ENCODE measurements around the gene RBM22. TPM values are rescaled to one million over a fixed set of nuclear protein-coding genes. Genes with fewer than 3 reads are reported as not detected.

RBM22 gene
- total and polyA plus RNA-seq, 10 of the 15 experiments (the other 5 are each of a cell fraction or from before 2014, with no cell fraction given) = 26.3 to 66.4 (median 43.0) TPM

DNA sequence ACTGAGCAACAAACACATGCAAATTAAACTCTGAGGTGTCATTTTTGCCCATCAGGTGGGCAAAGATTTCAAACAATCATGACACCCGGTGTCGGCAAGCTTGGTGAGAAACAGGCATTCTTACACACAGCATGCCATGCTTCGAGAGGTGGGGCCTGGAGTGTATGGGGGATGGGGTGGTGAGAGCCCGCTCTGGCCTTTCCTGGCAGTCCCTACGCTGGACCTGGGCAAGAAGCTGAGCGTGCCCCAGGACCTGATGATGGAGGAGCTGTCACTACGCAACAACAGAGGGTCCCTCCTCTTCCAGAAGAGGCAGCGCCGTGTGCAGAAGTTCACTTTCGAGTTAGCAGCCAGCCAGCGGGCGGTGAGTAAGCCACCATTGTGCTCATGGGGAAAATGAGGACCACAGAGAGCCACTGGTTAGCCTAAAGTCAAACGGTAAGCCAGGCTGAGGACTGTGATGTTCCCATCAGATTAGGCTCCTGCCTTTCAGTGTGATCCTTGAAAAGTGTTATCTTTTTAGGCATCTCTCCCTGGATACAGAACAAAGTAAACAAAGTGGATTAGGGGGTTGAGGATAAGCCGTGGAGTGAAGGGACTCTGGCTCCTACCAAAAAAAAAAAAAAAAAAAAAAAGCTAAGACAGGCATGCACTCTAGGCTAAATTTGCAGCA lies 30.5 kb downstream of the RBM22 start:
- ChIA-PET RAD21 (ENCODE audit: unreplicated experiment) (no interaction called here), CTCF (no interaction called here), POLR2A (interaction anchor here (0.5 to 0.6 kb wide), 2 partner anchors 42 to 370 kb away, joined by 3 to 4 read pairs; no protein-coding TSS in a partner anchor), SMC1A (ENCODE audit: uncharacterized antibody, unreplicated experiment) (interaction anchor here (1.1 kb wide), 1 partner anchor 180 kb away, joined by 3 read pairs; no protein-coding TSS in a partner anchor)
- H3K9me3 ChIP-seq (replicated peaks; ENCODE audit: control insufficient read depth, insufficient read depth, low read length) = no peaks in the 10 kb centered on the region
- peaks cover 2 to 19% of the 10 kb centered on the region in 2 experiments; a peak in 2 of 4 replicates for H3K27me3 ChIP-seq (replicated peaks in 1 of 2; ENCODE audit: control insufficient read depth in 2 of 2, insufficient read depth in 2 of 2, low read length in 1 of 2)
- in situ Hi-C loops (cut with MboI) (no loop called here), intact Hi-C loops (cut with micrococcal nuclease; ENCODE audit: unreplicated experiment) (no loop called here)
- no peaks in the 10 kb centered on the region for H3K4me1 ChIP-seq (ENCODE audit: control insufficient read depth, insufficient read depth, low read length)
- H3K4me3 ChIP-seq = no peak overlapping the region
- H4K20me1 ChIP-seq (ENCODE audit: control insufficient read depth, insufficient read depth) = no peaks in the 10 kb centered on the region
- 62% methylated on average over 14 of the region's 14 CpGs for WGBS (ENCODE audit: insufficient coverage, insufficient replicate concordance, low lambda C conversion rate, missing lambda C conversion rate)
- BruUV-seq (replicated peaks) = no TSS peak
- no peak overlapping the region for H3K27ac ChIP-seq (ENCODE audit: control insufficient read depth, insufficient read depth)
- no peak overlapping the region for H3K4me2 ChIP-seq (ENCODE audit: control insufficient read depth, insufficient read depth)
- no peaks in the 10 kb centered on the region for H3K79me2 ChIP-seq (ENCODE audit: control insufficient read depth, insufficient read depth, low read length)
- FAIRE-seq = no peak
- no peak overlapping the region for H3K9ac ChIP-seq (ENCODE audit: control insufficient read depth, insufficient read depth, low read length)
- no peak for TF ChIP-seq ELK1 (IDR thresholded peaks at IDR 0.05; ENCODE audit: low read depth, low read length)
- TF ChIP-seq CTCF (IDR thresholded peaks at IDR 0.05 in 2 of 3, conservative IDR thresholded peaks at IDR 0.05 in 1 of 3; ENCODE audit: control insufficient read depth in 2 of 3, extremely low read depth in 1 of 3, insufficient read depth in 1 of 3, low read depth in 3 of 3, low read length in 3 of 3) = no peak
- no peak for TF ChIP-seq SMARCA5 (IDR thresholded peaks at IDR 0.05)
- no peak for TF ChIP-seq HSF1 (IDR thresholded peaks at IDR 0.05; ENCODE audit: low read depth, low read length)
- TF ChIP-seq, protein P1, sequence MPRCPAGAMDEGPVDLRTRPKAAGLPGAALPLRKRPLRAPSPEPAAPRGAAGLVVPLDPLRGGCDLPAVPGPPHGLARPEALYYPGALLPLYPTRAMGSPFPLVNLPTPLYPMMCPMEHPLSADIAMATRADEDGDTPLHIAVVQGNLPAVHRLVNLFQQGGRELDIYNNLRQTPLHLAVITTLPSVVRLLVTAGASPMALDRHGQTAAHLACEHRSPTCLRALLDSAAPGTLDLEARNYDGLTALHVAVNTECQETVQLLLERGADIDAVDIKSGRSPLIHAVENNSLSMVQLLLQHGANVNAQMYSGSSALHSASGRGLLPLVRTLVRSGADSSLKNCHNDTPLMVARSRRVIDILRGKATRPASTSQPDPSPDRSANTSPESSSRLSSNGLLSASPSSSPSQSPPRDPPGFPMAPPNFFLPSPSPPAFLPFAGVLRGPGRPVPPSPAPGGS (IDR thresholded peaks at IDR 0.05; ENCODE audit: borderline replicate concordance, insufficient read depth, low read depth, low read length, poor library complexity, severe bottlenecking) = peak; percentile 18
- no peak for TF ChIP-seq SPI1 (IDR thresholded peaks at IDR 0.05; ENCODE audit: borderline replicate concordance, insufficient read depth, low read depth, low read length)
- H3K36me3 ChIP-seq (ENCODE audit: control insufficient read depth in 2 of 2, insufficient read depth in 2 of 2, low read length in 1 of 2) = no peaks in the 10 kb centered on the region
- no peak for DNase-seq (ENCODE audit: low read depth, low spot score)
- H2AFZ ChIP-seq (ENCODE audit: control insufficient read depth, low read depth, low read length) = no peak overlapping the region
- ATAC-seq = no peak
